Left forelimb (tissue), 1 donor: ENCODE results near the gene PIAS3.
A peak's percentile ranks its signal among the peaks of the same experiment; 100 is the strongest.

Experiments used
- DNase-seq: peaks from one replicate; pipeline ENCODE4 v3.0.0-alpha.2; 2018; ENCODE audit warnings: low spot score

The PIAS3 gene

DNA sequence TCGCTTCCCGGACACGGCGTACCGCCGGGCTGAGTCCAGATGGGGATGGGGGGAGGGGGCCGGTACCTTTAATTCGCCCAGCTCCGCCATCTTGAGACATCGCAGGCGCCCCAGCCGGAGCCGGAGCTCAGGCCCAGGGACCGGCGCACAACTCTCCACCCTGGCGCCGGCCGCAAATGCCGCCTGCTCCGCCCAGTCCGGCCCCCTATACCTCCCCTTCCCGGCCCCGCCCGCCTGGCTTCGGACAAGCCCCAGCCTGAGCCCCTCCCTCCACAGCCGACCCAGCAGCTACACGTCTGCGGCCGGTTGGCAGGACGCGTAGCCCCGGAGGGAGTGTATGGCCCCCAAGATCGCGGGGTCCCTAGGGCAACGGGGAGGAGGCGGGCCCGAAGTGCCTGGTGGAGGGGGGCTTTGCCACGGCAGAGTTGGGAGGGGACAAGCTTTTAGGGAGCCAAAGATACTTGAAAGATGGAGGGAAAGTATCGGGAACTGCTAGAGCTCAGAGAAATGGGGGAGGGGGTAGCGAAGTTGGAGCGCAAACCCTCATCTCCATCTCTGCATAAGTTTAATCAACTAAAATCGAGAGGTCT, at the start of gene PIAS3:
TSS of gene PIAS3 (minus strand) at position 181 of the 590 bp plus-strand sequence. CDS start at position 90, 91 bp downstream.
- peak; percentile 99 for DNase-seq

- no peak for DNase-seq
Measured at GRCh38 chr1:145908653-145909052, 49.8 kb upstream of the PIAS3 start.

DNA sequence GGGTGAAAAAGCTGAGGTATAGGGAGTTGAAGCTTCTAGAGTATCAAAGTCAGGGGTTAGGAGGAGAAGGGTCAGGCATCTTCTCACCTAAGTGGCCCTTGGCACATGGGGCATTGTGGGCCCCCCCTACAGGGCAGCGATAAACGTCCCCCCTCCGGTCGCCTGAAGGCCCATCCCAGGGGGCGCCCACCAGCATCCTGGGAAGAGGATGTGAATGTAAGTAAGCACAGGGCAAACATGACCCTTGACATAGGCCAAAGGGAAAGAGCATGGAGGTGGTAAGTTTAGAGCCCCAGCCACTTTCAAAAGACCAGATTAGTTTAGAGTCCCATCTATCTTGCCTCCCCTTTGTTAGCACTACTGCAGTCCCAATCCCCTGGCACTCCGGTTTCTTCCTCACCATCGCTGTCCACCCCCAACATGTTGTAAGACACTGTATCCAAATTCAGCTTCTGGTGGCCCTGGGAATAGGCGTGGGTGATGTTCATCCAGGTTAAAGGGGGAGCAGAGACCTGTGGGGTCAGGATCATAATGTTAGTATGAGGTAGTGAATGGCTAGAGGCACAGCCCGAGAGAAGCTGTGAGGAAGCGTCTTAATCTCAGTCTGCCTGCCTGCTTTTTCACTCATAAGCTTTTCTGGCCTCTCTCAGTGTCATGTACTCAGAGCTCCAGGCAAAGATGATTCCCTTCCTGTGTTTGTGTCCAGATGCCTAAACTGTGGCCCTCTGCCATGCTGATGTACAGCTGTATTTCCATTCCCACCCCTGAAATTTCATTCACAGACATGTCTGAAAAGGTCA, 48.3 kb upstream of the PIAS3 start:
- no peak for DNase-seq

DNA sequence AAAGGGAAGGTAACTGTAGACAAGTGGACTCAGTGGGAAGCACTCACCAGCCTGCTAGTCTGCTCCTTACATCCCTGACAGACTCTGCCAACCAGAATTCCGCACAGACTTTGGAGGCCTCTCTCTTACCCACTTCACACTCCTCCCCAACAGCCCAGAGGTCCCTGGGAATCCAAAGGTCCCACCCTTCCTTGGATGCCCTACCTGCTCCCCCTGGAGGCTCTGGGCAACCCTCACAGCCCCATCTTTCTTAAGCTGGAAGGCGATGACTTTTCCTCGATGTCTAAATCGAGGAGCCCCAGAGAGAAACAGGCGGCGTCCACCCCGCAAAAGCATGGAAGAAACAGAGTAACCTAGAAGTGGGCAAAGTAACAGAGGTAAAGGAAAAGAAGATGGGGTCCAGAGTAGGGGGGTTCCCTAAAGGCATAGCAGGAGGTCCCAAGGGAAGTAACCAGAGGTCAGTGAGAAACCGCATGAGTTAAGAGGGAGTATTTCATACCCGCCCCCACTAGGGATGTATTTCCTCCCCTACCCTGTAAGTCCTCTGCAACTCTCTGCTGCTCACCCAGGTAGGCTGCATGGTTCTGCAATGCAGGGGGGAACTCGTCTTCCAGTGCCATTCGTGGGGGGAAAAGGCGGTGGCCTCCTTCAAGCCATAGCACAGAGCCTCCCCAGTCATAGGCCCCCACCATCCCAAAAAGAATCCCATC, 42.6 kb upstream of the PIAS3 start:
- DNase-seq = no peak

DNA sequence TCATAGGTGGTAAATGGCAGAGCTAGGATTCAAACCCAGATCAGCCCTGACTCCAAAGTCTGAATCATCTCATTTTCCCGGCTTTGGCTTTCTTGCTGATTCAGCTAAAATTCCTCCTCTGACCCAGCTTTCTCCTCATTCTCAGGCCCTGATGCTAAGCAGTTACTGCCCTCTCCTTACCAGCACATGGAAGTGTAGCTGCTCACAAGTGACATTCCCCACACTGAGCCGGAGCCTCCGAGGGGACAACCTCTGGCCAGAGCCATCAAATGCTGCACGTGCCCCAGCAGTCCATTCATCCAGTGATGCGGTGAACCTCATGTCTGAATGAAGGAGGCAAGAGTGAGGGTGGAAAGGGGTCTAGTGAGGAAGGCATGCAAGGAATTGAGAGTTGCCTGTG, 39.9 kb upstream of the PIAS3 start:
- no peak for DNase-seq

- DNase-seq = no peak
Measured at GRCh38 chr1:145897969-145898368, 39.1 kb upstream of the PIAS3 start.

DNA sequence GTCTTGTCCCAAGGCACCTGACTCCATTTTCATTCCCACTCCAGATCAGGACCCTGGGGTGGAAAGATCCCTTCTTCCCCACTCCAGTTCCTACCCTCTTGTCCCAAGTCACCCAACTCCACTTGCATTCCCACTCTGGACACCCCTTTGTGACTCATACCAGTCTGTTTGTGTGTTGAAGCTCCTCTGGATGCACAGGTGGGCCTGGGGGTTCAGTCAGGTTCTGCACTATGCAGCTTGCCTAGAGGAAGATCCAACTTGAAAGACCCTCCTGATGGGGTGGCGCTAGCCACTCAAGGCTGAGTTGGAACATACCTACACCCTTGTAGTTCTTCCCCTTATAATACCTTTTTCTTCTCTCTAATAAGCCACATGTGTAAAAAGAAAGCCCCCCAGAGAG, 36.6 kb upstream of the PIAS3 start:
- DNase-seq = no peak

- DNase-seq = no peak
Measured at GRCh38 chr1:145893306-145894055, 34.6 kb upstream of the PIAS3 start.

GRCh38 chr1:145892486-145893087, 33.7 kb upstream of the PIAS3 start:
- no peak for DNase-seq

GRCh38 chr1:145891587-145892485, 33.0 kb upstream of the PIAS3 start:
- DNase-seq = peak; percentile 93

DNA sequence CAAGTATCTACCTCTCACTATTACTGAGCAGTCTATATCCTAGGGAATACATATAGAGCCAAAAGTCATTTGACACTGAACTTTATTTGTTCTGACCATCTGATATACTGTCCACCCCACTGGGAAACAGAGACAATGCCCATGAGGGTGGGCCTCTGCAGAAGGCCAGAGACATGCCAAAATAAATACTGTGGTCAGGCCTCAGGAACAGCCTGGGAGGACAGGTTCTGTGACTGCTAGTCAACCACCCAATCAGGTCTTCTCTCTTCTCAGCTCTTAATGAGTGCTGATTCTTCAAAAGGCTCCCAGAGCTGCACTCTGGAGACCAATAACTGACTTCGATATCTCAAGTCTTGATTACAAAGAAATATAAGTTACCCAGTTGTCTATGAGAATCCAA, 32.3 kb upstream of the PIAS3 start:
- no peak for DNase-seq

DNA sequence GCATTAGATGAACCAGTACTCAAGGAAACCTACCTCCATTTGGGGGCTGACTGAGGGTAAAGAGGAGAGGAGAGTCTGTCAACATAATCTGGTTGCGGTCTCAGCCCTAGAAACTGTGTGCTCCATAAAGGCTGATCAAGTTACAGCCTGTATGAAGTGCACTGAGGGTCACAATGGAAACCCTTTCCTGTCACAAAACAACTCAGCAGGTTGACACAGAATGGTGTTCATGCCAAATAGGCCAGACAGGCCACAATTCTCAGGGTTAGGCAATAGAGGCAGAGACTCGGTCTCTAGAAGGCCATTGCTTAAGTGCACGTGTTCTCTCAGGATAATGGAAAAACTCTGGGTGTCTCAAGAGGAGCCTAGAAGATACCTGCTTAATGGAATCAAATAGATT, 30.8 kb upstream of the PIAS3 start:
- no peak for DNase-seq

- DNase-seq = no peak
Measured at GRCh38 chr1:145887631-145888030, 28.8 kb upstream of the PIAS3 start.

GRCh38 chr1:145886816-145887215, 27.9 kb upstream of the PIAS3 start:
- no peak for DNase-seq

GRCh38 chr1:145886390-145886789, 27.5 kb upstream of the PIAS3 start:
- DNase-seq = no peak

GRCh38 chr1:145885738-145886287, 26.9 kb upstream of the PIAS3 start, which contains the start of gene ANKRD35:
ANKRD35 (minus strand) TSS chr1:145885866; CDS start chr1:145885758, 108 bp downstream.
- DNase-seq = peak; percentile 86

GRCh38 chr1:145884675-145885074, 25.8 kb upstream of the PIAS3 start:
- no peak for DNase-seq

GRCh38 chr1:145879775-145880174, 20.9 kb upstream of the PIAS3 start:
- DNase-seq = no peak

GRCh38 chr1:145878724-145879123, 19.8 kb upstream of the PIAS3 start:
- DNase-seq = no peak

- DNase-seq = no peak
Measured at GRCh38 chr1:145877923-145878486, 19.1 kb upstream of the PIAS3 start.
